H1 (cell line): ENCODE results near the gene PKD1L1. TPM values are rescaled to one million over a fixed set of nuclear protein-coding genes. Genes with fewer than 3 reads are reported as not detected.

Source experiments
- CTCF ChIA-PET: fragments of 300-600 bp; sonication (Branson Sonifier 250); formaldehyde crosslinking; loops from one replicate; lab custom pipeline; 2021; ENCODE audit not compliant: partially characterized antibody; lab: Charles Lee
- POLR2A ChIA-PET: fragments of 300-600 bp; sonication (Branson Sonifier 250); formaldehyde crosslinking; loops from one replicate; lab custom pipeline; 2021; ENCODE audit warnings: inconsistent platforms; ENCODE audit not compliant: partially characterized antibody; lab: Charles Lee
- DNase-seq, 2 experiments: peaks; one replicate each; pipeline versions ENCODE4 v3.0.0 to v3.0.0-alpha.2; 2010 to 2022; ENCODE audit warnings: low spot score in 2 of 2, low read depth in 1 of 2, mixed read lengths in 1 of 2
- FAIRE-seq: peaks from 2 replicates; lab custom pipeline; 2011; peaks lifted over from hg19 to GRCh38; lab: Jason Lieb, UNC
- H2AFZ ChIP-seq: 2 replicates; pipeline ENCODE4 v1.8.1; 2012; ENCODE audit warnings: low read length, inconsistent platforms
- H2AK5ac ChIP-seq: 2 replicates; pipeline ENCODE4 v1.6.1; 2013; ENCODE audit warnings: low read depth, low read length
- H2BK120ac ChIP-seq: replicated peaks from 2 replicates; pipeline ENCODE3; 2013; ENCODE audit warnings: low read depth, low read length, inconsistent platforms
- H2BK12ac ChIP-seq: 2 replicates; pipeline ENCODE4 v1.6.1; 2013; ENCODE audit warnings: low read depth, low read length
- H2BK15ac ChIP-seq: 2 replicates; pipeline ENCODE4 v1.6.1; 2013; ENCODE audit warnings: low read length
- H2BK20ac ChIP-seq: 2 replicates; pipeline ENCODE4 v1.6.1; 2013; ENCODE audit warnings: low read length
- H2BK5ac ChIP-seq: 2 replicates; pipeline ENCODE4 v1.6.1; 2013; ENCODE audit warnings: low read depth, low read length
- H3K14ac ChIP-seq: 2 replicates; pipeline ENCODE4 v1.6.1; 2013; ENCODE audit warnings: inconsistent platforms; ENCODE audit not compliant: insufficient read length
- H3K18ac ChIP-seq: 2 replicates; pipeline ENCODE4 v1.6.1; 2013; ENCODE audit warnings: low read length; ENCODE audit errors: extremely low read depth
- H3K23ac ChIP-seq: 2 replicates; pipeline ENCODE4 v1.6.1; 2013; ENCODE audit warnings: inconsistent platforms; ENCODE audit not compliant: insufficient read length
- H3K23me2 ChIP-seq: 2 replicates; pipeline ENCODE4 v1.6.1; 2013; ENCODE audit warnings: low read depth, low read length
- H3K27ac ChIP-seq: 2 replicates; pipeline ENCODE4 v1.6.1; 2011; ENCODE audit warnings: low read depth, low read length, inconsistent platforms
- H3K27me3 ChIP-seq, 4 experiments: replicated peaks in 1 of 4; 1 replicate in 1 of 4; 2 replicates in 3 of 4; pipeline versions ENCODE4 v1.6.1 to v1.8.1; 2011 to 2013; ENCODE audit warnings: low read length in 3 of 4, mild to moderate bottlenecking in 3 of 4, inconsistent platforms in 2 of 4, mixed read lengths in 2 of 4, moderate library complexity in 1 of 4; ENCODE audit not compliant: control insufficient read depth in 3 of 4, insufficient read depth in 3 of 4; ENCODE audit errors: extremely low read depth in 1 of 4
- H3K36me3 ChIP-seq, 4 experiments: 2 replicates each; pipeline versions ENCODE4 v1.6.1 to v1.8.1; 2011 to 2013; ENCODE audit warnings: mild to moderate bottlenecking in 4 of 4, low read length in 3 of 4, moderate library complexity in 2 of 4, control low read depth in 1 of 4, inconsistent platforms in 1 of 4; ENCODE audit not compliant: insufficient read depth in 4 of 4, control insufficient read depth in 2 of 4
- H3K4ac ChIP-seq: replicated peaks from 2 replicates; pipeline ENCODE3; 2013; ENCODE audit warnings: low read length, low read depth, mixed read lengths, inconsistent platforms; ENCODE audit not compliant: insufficient read length
- H3K4me1 ChIP-seq, 4 experiments: replicated peaks in 1 of 4; 1 replicate in 1 of 4; 2 replicates in 3 of 4; pipeline versions ENCODE4 v1.6.1 to v1.8.1; 2011 to 2013; ENCODE audit warnings: low read length in 3 of 4, inconsistent platforms in 2 of 4, mixed read lengths in 1 of 4; ENCODE audit not compliant: insufficient read depth in 4 of 4, control insufficient read depth in 3 of 4
- H3K4me2 ChIP-seq, 2 experiments: 2 replicates each; pipeline versions ENCODE4 v1.6.1 to v1.8.1; 2011 to 2013; ENCODE audit warnings: low read depth in 2 of 2, low read length in 2 of 2, control low read depth in 1 of 2, inconsistent platforms in 1 of 2, mild to moderate bottlenecking in 1 of 2; ENCODE audit not compliant: insufficient read depth in 1 of 2
- H3K4me3 ChIP-seq, 4 experiments: fragments of 200-600, 300-600 bp in 1 of 4; sonication (generic), shearing (Covaris generic), sonication (Bioruptor Twin) in 1 of 4; 2 replicates each; pipeline versions ENCODE4 v1.5.1 to v1.8.1; 2011 to 2016; ENCODE audit warnings: low read length in 4 of 4, low read depth in 3 of 4, control low read depth in 2 of 4, inconsistent platforms in 2 of 4, mild to moderate bottlenecking in 2 of 4, mixed read lengths in 1 of 4, moderate library complexity in 1 of 4; ENCODE audit not compliant: insufficient read depth in 2 of 4; ENCODE audit errors: extremely low read depth in 1 of 4
- H3K56ac ChIP-seq: replicated peaks from 2 replicates; pipeline ENCODE3; 2013; ENCODE audit warnings: low read depth, mild to moderate bottlenecking, mixed read lengths, low read length, inconsistent platforms; ENCODE audit not compliant: insufficient read length
- H3K79me1 ChIP-seq: 2 replicates; pipeline ENCODE4 v1.6.1; 2013; ENCODE audit warnings: low read depth, low read length, control low read depth
- H3K79me2 ChIP-seq, 2 experiments: 2 replicates each; pipeline versions ENCODE4 v1.6.1 to v1.8.1; 2012 to 2013; ENCODE audit warnings: low read length in 2 of 2, mild to moderate bottlenecking in 2 of 2, inconsistent platforms in 1 of 2; ENCODE audit not compliant: insufficient read depth in 2 of 2, control insufficient read depth in 1 of 2
- H3K9ac ChIP-seq, 4 experiments: replicated peaks in 1 of 4; 1 replicate in 1 of 4; 2 replicates in 3 of 4; pipeline versions ENCODE4 v1.6.1 to v1.8.1; 2011 to 2013; ENCODE audit warnings: low read depth in 3 of 4, low read length in 3 of 4, control low read depth in 2 of 4, mild to moderate bottlenecking in 2 of 4, moderate library complexity in 2 of 4, inconsistent platforms in 1 of 4; ENCODE audit errors: extremely low read depth in 1 of 4
- H3K9me3 ChIP-seq, 2 experiments: 2 replicates each; pipeline versions ENCODE4 v1.6.1 to v1.8.1; 2012 to 2013; ENCODE audit warnings: mild to moderate bottlenecking in 2 of 2, moderate library complexity in 2 of 2, control low read depth in 1 of 2, inconsistent platforms in 1 of 2, low read depth in 1 of 2, low read length in 1 of 2, mixed read lengths in 1 of 2; ENCODE audit not compliant: insufficient read depth in 2 of 2
- H4K20me1 ChIP-seq, 2 experiments: replicated peaks in 1 of 2; 2 replicates each; pipeline versions ENCODE3 to v1.8.1; 2011 to 2013; ENCODE audit warnings: inconsistent platforms in 2 of 2, low read length in 2 of 2, mild to moderate bottlenecking in 1 of 2; ENCODE audit not compliant: insufficient read depth in 2 of 2, control insufficient read depth in 1 of 2
- H4K5ac ChIP-seq: 2 replicates; pipeline ENCODE4 v1.6.1; 2013; ENCODE audit warnings: low read length, low read depth, mixed read lengths, inconsistent platforms; ENCODE audit not compliant: insufficient read length
- H4K8ac ChIP-seq: 2 replicates; pipeline ENCODE4 v1.8.0; 2013; ENCODE audit warnings: mild to moderate bottlenecking, moderate library complexity, low read length, inconsistent platforms; ENCODE audit not compliant: insufficient read depth; ENCODE audit errors: extremely low read depth
- H4K91ac ChIP-seq: replicated peaks from 2 replicates; pipeline ENCODE3; 2013; ENCODE audit warnings: low read length, mixed read lengths, inconsistent platforms; ENCODE audit not compliant: insufficient read length
- FOSL1 ChIP-seq: IDR thresholded peaks from 2 replicates; pipeline ENCODE4 v1.6.1; 2011; ENCODE audit warnings: mild to moderate bottlenecking, low read depth, low read length, moderate library complexity; ENCODE audit not compliant: insufficient read depth
- MAFK ChIP-seq: IDR thresholded peaks from 2 replicates; pipeline ENCODE4 v1.6.1; 2012; ENCODE audit warnings: low read depth, mild to moderate bottlenecking, improper control_type of control experiment, low read length
- WGBS, 2 experiments: shearing (Covaris generic) in 1 of 2; methylation state at CpG; one replicate each; pipeline versions ENCODE4 v1.1.6 to v1.1.7; 2013 to 2015; ENCODE audit warnings: low lambda C conversion rate in 2 of 2, mixed read lengths in 2 of 2, inconsistent platforms in 1 of 2, low coverage in 1 of 2, missing lambda C conversion rate in 1 of 2; ENCODE audit not compliant: insufficient replicate concordance in 2 of 2, insufficient coverage in 1 of 2, insufficient read length in 1 of 2; ENCODE audit errors: extremely low coverage in 1 of 2, missing lambda C conversion rate in 1 of 2; 5-methylcytosine and 5-hydroxymethylcytosine counted together
- polyA plus RNA-seq, 7 experiments: library from polyadenylated mRNA; depleted of rRNA in 3 of 7; stranded (reverse) in 5 of 7; unstranded in 2 of 7; fragments of >200 nt in 5 of 7; fragments of 200-250 nt in 2 of 7; gene quantifications; 1 replicate in 5 of 7; 2 replicates in 1 of 7; 4 replicates in 1 of 7; pipeline versions ENCODE4 v1.2.1 to v1.2.3, GENCODE V29; 2011 to 2013; ENCODE audit warnings: missing spikeins in 2 of 7, mixed read lengths in 2 of 7
- total RNA-seq: library from RNA; stranded (reverse); fragmentation: NEBNext Ultra II Directional; extraction: Animal tissue kit (Norgen Biotek cat#: 25700); gene quantifications from 2 replicates; pipeline ENCODE4 v1.2.1, GENCODE V29; 2021

Gene PKD1L1
- total and polyA plus RNA-seq, 2 of the 8 experiments (the other 6 are each of a cell fraction or from before 2014, with no cell fraction given), result 0.22 to 0.35 TPM

DNA sequence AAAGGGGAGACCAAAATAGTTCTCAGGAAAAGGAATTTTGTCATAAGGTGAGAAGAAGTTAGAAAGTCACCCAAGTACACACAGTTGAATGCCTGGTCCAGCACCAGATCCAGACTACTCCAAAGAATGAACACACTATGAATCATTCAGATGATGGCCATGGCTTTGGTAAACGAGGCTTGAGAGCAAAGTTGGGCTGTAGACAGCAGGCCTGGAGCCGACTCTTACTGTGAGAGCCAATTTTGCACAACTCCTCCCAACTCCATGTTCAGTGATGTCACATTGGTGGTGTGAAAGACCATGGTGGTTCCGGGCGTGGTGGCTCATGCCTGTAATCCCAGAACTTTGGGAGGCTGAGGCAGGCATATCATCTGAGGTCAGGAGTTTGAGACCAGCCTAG, 131.6 kb downstream of the PKD1L1 start:
- peaks cover 0 to 5% (median 2%) of the 10 kb centered on the region in 4 experiments; a peak in 2 of 7 replicates for H3K4me1 ChIP-seq
- TF ChIP-seq FOSL1 (no peak), MAFK (no peak)
- H3K4ac ChIP-seq, result no peak overlapping the region
- no peaks in the 10 kb centered on the region for H4K20me1 ChIP-seq
- H3K18ac ChIP-seq, result no peak overlapping the region
- no peak for DNase-seq
- no peak overlapping the region for H4K91ac ChIP-seq
- H3K23ac ChIP-seq, result no peak overlapping the region
- H3K4me2 ChIP-seq, result no peak overlapping the region
- CTCF ChIA-PET, result interaction anchor here (3.0 kb wide), 1 partner anchor 551 kb away, joined by 13 read pairs; no protein-coding TSS in a partner anchor
- no peaks in the 10 kb centered on the region for H3K79me1 ChIP-seq
- no peak overlapping the region for H3K9ac ChIP-seq
- no peaks in the 10 kb centered on the region for H3K23me2 ChIP-seq
- H3K36me3 ChIP-seq, result no peaks in the 10 kb centered on the region
- no peak overlapping the region for H2BK5ac ChIP-seq
- H3K27me3 ChIP-seq, result no peaks in the 10 kb centered on the region
- H3K27ac ChIP-seq, result no peak overlapping the region
- H3K9me3 ChIP-seq, result no peaks in the 10 kb centered on the region
- H3K14ac ChIP-seq, result no peak overlapping the region
- no peak overlapping the region for H2AFZ ChIP-seq
- no peak overlapping the region for H3K56ac ChIP-seq
- no peak overlapping the region for H2BK120ac ChIP-seq
- no peak overlapping the region for H2BK12ac ChIP-seq
- no peak overlapping the region for H2AK5ac ChIP-seq
- no peak overlapping the region for H4K8ac ChIP-seq
- no peak overlapping the region for H2BK15ac ChIP-seq
- no peaks in the 10 kb centered on the region for H3K79me2 ChIP-seq
- WGBS, 2 experiments, result 92% methylated on average over 4 of the region's 4 CpGs; no CpG with 5 or more reads in 1 of the 2 experiments
- POLR2A ChIA-PET, result no interaction called here
- FAIRE-seq, result no peak
- H3K4me3 ChIP-seq, result no peak overlapping the region
- no peak overlapping the region for H4K5ac ChIP-seq
- H2BK20ac ChIP-seq, result no peak overlapping the region
